ENCODE measurements around the gene OLR1.

The OLR1 gene

GRCh38 chr12:10132850-10133370, 39.0 kb downstream of the OLR1 start:
- H3K9ac ChIP-seq, result no peak overlapping the region
- no peak overlapping the region for H3K27ac ChIP-seq
- no peak overlapping the region for H3K4me3 ChIP-seq
- no peaks in the 10 kb centered on the region for H4K20me1 ChIP-seq
- no peaks in the 10 kb centered on the region for H3K9me3 ChIP-seq
- H3K27me3 ChIP-seq, result no peaks in the 10 kb centered on the region
- TF ChIP-seq Cebpa-rat (IDR thresholded peaks at IDR 0.05), result no peak
- no peaks in the 10 kb centered on the region for H3K36me3 ChIP-seq
- H3K4me2 ChIP-seq, result no peak overlapping the region
- no peaks in the 10 kb centered on the region for H3K4me1 ChIP-seq

- Histone ChIP-seq H3K4me2 (no peak overlapping the region), H3K27me3 (no peaks in the 10 kb centered on the region), H3K4me1 (no peaks in the 10 kb centered on the region), H3K9me3 (no peaks in the 10 kb centered on the region), H3K9ac (no peak overlapping the region), H3K4me3 (no peak overlapping the region), H4K20me1 (no peaks in the 10 kb centered on the region), H3K36me3 (no peaks in the 10 kb centered on the region), H3K27ac (no peak overlapping the region)
- no peak for TF ChIP-seq Cebpa-rat (IDR thresholded peaks at IDR 0.05)
Measured at GRCh38 chr12:10131111-10131690, 40.7 kb downstream of the OLR1 start.

- no peak within 1 kb of the TSS for H3K9ac ChIP-seq
- H3K27me3 ChIP-seq, result no peaks in the 10 kb centered on the region
- no peaks in the 10 kb centered on the region for H3K9me3 ChIP-seq
- TF ChIP-seq Cebpa-rat (IDR thresholded peaks at IDR 0.05), result no peak
- no peaks in the 10 kb centered on the region for H3K4me1 ChIP-seq
- H3K27ac ChIP-seq, result no peak within 1 kb of the TSS
- H3K4me2 ChIP-seq, result no peak within 1 kb of the TSS
- H3K4me3 ChIP-seq, result no peak within 1 kb of the TSS
- no peaks in the 10 kb centered on the region for H4K20me1 ChIP-seq
- no peaks in the 10 kb centered on the region for H3K36me3 ChIP-seq
Measured at GRCh38 chr12:10130042-10130441, 41.9 kb downstream of the OLR1 start, which contains the start of gene CLEC7A. Gene CLEC7A, minus strand, starts transcription at chr12:10130199. Its CDS starts 117 bp downstream, at chr12:10130082.

- no peaks in the 10 kb centered on the region for H3K4me1 ChIP-seq
- H3K4me2 ChIP-seq, result no peak overlapping the region
Measured at GRCh38 chr12:10128687-10129086, 43.2 kb downstream of the OLR1 start.

GRCh38 chr12:10126413-10126812, 45.5 kb downstream of the OLR1 start:
- Histone ChIP-seq H4K20me1 (no peaks in the 10 kb centered on the region), H3K27me3 (no peaks in the 10 kb centered on the region), H3K4me1 (no peaks in the 10 kb centered on the region), H3K9me3 (no peaks in the 10 kb centered on the region), H3K4me3 (no peak overlapping the region), H3K27ac (no peak overlapping the region), H3K9ac (no peak overlapping the region), H3K36me3 (no peaks in the 10 kb centered on the region), H3K4me2 (no peak overlapping the region)
- TF ChIP-seq Cebpa-rat (IDR thresholded peaks at IDR 0.05), result no peak

More at GRCh38 chr12:10128687-10129086, 43.2 kb downstream of the OLR1 start:
- H3K27ac ChIP-seq, result no peak overlapping the region
- H3K9me3 ChIP-seq, result no peaks in the 10 kb centered on the region
- TF ChIP-seq Cebpa-rat (IDR thresholded peaks at IDR 0.05), result no peak
- no peaks in the 10 kb centered on the region for H3K36me3 ChIP-seq
- H3K9ac ChIP-seq, result no peak overlapping the region
- H3K4me3 ChIP-seq, result no peak overlapping the region
- H3K27me3 ChIP-seq, result no peaks in the 10 kb centered on the region
- H4K20me1 ChIP-seq, result no peaks in the 10 kb centered on the region

- no peak overlapping the region for H3K4me3 ChIP-seq
- H4K20me1 ChIP-seq, result no peaks in the 10 kb centered on the region
- no peaks in the 10 kb centered on the region for H3K4me1 ChIP-seq
- no peak for TF ChIP-seq Cebpa-rat (IDR thresholded peaks at IDR 0.05)
- H3K27ac ChIP-seq, result no peak overlapping the region
- H3K9me3 ChIP-seq, result no peaks in the 10 kb centered on the region
- H3K27me3 ChIP-seq, result no peaks in the 10 kb centered on the region
- H3K36me3 ChIP-seq, result no peaks in the 10 kb centered on the region
- no peak overlapping the region for H3K9ac ChIP-seq
- no peak overlapping the region for H3K4me2 ChIP-seq
Measured at GRCh38 chr12:10122689-10123088, 49.2 kb downstream of the OLR1 start.

- Histone ChIP-seq H3K4me2 (no peak overlapping the region), H4K20me1 (no peaks in the 10 kb centered on the region), H3K4me3 (no peak overlapping the region), H3K9ac (no peak overlapping the region), H3K36me3 (no peaks in the 10 kb centered on the region), H3K27ac (no peak overlapping the region), H3K4me1 (no peaks in the 10 kb centered on the region), H3K9me3 (no peaks in the 10 kb centered on the region), H3K27me3 (no peaks in the 10 kb centered on the region)
- TF ChIP-seq Cebpa-rat (IDR thresholded peaks at IDR 0.05), result no peak
Measured at GRCh38 chr12:10121278-10121677, 50.7 kb downstream of the OLR1 start.

- Histone ChIP-seq H3K4me1 (no peaks in the 10 kb centered on the region), H3K27me3 (no peaks in the 10 kb centered on the region), H3K4me2 (no peak overlapping the region), H3K36me3 (no peaks in the 10 kb centered on the region), H3K27ac (no peak overlapping the region), H3K9me3 (no peaks in the 10 kb centered on the region), H4K20me1 (no peaks in the 10 kb centered on the region), H3K4me3 (no peak overlapping the region), H3K9ac (no peak overlapping the region)
- TF ChIP-seq Cebpa-rat (IDR thresholded peaks at IDR 0.05), result no peak
Measured at GRCh38 chr12:10119066-10119465, 52.9 kb downstream of the OLR1 start.

- Histone ChIP-seq H3K27ac (no peak overlapping the region), H3K4me1 (no peaks in the 10 kb centered on the region), H3K4me2 (no peak overlapping the region), H3K9ac (no peak overlapping the region), H4K20me1 (no peaks in the 10 kb centered on the region), H3K9me3 (peaks cover 12% of the 10 kb centered on the region), H3K27me3 (no peaks in the 10 kb centered on the region), H3K4me3 (no peak overlapping the region), H3K36me3 (no peaks in the 10 kb centered on the region)
- no peak for TF ChIP-seq Cebpa-rat (IDR thresholded peaks at IDR 0.05)
Measured at GRCh38 chr12:10115890-10116289, 56.0 kb downstream of the OLR1 start.

- TF ChIP-seq Cebpa-rat (IDR thresholded peaks at IDR 0.05), result no peak
- H4K20me1 ChIP-seq, result no peaks in the 10 kb centered on the region
- H3K9me3 ChIP-seq, result peaks cover 14% of the 10 kb centered on the region
- no peaks in the 10 kb centered on the region for H3K27me3 ChIP-seq
- no peak overlapping the region for H3K9ac ChIP-seq
- H3K27ac ChIP-seq, result no peak overlapping the region
- no peak overlapping the region for H3K4me2 ChIP-seq
- H3K4me3 ChIP-seq, result no peak overlapping the region
- H3K4me1 ChIP-seq, result no peaks in the 10 kb centered on the region
- H3K36me3 ChIP-seq, result no peaks in the 10 kb centered on the region
Measured at GRCh38 chr12:10115311-10115710, 56.6 kb downstream of the OLR1 start.

GRCh38 chr12:10113920-10114319, 58.0 kb downstream of the OLR1 start:
- no peaks in the 10 kb centered on the region for H3K4me1 ChIP-seq
- H4K20me1 ChIP-seq, result no peaks in the 10 kb centered on the region
- H3K4me3 ChIP-seq, result no peak overlapping the region
- H3K27me3 ChIP-seq, result no peaks in the 10 kb centered on the region
- no peak overlapping the region for H3K9ac ChIP-seq
- no peak for TF ChIP-seq Cebpa-rat (IDR thresholded peaks at IDR 0.05)
- no peaks in the 10 kb centered on the region for H3K36me3 ChIP-seq
- peaks cover 14% of the 10 kb centered on the region for H3K9me3 ChIP-seq
- H3K27ac ChIP-seq, result no peak overlapping the region
- no peak overlapping the region for H3K4me2 ChIP-seq
